HG02798 (cell line): ENCODE data around the gene DHRSX.
"Not testable (repeated sequence)": the region's sequence is repeated elsewhere in the genome, so short reads cannot be mapped to it uniquely, and the experiment has no call there.

Experiments
- ATAC-seq: cut with Tn5 transposase; IDR thresholded peaks from one replicate; pipeline ENCODE4 v1.9.1; 2021; ENCODE audit warnings: mild to moderate bottlenecking; ENCODE audit not compliant: unreplicated experiment, poor library complexity

The DHRSX gene

DNA sequence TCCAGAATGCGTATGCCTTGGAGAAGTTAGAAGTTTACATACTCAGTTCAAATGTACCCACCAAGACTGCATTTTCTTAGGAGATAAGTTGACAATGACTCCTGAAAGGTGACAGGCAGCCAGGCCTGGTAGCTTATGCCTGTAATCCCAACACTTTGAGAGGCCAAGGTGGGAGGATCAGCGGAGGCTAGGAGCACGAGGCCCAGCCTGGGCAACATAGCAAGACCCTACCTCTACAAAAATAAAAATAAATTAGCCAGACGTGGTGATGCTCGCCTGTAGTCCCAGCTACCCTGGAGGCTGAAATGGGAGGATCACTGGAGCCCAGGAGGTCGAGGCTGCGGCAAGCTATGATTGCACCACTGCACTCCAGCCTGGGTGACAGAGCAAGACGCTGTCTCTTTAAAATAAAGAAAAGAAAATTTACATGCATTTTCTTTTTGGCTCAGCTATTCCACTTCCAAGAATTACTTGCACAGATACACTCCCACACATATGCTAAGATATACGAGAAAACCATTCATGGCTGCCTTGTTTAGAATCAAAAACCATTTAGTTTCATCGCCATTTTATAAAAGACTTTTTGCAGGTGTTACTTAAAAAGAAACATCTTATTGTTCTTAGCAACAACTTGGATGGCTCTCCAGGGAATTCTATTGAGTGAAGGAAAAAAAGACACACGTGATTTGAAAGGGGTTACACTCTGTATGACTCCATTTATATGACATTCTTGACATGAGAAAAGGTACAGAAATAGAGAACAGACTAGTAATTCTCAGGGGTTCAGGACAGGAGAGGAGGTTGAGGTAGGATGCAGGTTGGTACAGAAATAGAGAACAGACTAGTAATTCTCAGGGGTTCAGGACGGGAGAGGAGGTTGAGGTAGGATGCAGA, 66.3 kb downstream of the DHRSX start:
- no peak for ATAC-seq

DNA sequence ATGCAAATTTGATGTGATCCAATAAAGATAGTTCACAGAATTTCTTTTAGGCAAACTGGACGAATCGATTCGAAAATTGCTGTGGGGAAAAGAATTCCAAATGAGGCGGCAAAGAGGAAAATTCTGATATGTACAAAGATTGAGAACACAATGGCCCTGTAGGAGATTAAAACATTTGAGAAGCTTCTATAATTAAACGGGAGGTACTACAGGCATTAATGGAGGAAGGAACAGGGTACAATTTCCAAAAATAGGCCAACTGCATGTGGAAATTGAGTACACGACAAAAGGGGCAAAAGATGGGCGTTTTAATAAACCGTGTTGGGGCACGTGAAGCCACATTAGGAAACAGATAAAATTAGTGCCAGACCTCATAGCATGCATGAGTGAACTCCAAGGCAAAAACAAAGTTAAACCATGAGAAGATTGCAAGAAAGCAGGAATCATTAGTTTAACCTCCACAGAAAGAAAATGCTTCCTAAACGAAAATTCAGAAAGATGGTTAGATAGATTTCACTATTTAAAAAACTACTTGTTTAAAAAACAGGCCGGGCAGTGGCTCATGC, 68.4 kb downstream of the DHRSX start:
- ATAC-seq, result no peak

DNA sequence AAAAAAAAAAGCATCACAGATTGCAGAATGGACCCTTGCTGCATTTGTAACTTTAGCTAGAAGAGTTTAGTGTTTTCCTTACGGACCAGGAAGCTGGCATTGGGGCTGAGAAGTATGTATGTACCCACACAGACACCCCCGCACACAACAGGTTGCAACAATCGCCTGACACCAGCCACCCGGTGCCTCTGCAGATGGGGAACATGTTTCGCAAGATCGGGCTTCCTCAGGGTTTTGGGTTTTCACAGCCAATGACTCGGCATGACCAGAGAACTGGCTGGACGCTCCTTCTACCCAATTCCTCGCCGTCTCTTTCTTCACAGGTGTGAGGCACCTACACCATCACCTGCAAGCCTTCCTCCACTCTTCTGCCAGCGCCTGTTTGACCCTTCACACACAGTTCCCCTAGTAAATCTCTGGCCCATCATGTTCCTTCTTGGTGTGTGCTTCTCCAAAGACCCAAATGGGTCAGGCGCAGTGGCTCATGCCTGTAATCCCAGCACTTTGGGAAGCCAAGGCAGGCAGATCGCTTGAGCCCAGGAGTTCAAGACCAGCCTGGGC, 70.4 kb downstream of the DHRSX start:
- no peak for ATAC-seq

DNA sequence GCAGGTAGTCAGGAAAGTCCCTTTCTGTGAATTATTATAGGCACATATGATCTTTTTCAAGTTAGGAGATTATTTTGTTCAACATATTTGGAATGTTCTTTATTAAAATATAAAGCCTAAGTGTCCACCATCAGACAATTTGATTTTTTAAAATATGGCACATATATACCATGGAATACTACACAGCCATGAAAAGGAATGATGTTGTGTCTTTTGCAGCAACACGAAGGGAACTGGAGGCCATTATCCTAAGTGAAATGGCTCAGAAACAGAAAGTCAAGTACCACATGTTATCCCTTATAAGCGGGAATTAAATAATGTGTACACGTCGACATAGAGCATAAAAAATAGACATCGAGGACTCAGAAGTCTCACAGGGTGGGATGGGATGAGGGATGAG, 73.0 kb downstream of the DHRSX start:
- ATAC-seq, result no peak

DNA sequence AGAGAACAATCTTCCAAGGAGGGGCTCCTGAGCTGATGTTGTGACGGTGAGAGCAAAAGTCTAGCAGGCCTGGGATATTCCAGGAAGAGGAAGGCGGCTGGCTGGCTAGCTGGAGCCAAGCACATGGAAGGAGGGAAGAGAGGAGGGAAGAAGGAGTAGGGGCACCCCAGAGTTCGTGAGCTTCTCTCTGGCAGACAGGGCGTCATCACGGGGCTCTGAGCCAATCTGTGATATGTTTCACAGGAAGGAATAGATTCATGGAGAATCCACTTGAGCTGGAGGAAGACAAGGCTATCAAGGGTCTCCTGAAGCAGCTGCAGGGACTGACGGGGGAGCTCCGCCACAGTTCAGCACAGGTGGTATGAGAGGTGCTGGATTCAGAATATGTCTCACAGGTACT, 73.6 kb downstream of the DHRSX start:
- no peak for ATAC-seq

DNA sequence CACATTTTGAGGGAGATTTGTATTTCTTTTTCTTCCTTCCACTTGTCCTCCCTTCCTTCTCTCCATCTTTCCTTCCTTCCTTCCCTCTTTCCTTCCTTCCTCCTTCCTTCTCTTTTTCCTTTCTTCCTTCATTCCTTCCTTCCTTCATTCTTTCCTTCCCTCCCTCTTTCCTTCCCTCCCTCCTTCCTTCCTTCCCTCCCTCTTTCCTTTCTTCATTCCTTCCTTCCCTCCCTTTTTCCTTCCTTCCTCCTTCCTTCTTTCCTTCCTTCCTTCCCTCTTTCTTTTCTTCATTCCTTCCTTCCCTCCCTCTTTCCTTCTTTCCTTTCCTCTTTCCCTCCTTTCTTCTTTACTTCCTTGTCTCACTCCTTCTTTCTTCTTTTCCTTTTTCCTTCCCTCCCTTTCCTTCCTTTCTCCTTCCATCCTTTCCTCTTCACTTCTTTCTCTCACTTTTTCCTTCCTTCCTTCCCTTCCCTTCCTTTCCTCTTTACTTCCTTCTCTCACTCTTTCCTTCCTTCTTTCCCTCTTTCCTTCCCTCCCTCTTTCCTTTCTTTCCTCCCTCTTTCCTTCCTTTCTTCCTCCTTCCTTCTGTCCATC, 74.4 kb downstream of the DHRSX start:
- ATAC-seq, result no peak

DNA sequence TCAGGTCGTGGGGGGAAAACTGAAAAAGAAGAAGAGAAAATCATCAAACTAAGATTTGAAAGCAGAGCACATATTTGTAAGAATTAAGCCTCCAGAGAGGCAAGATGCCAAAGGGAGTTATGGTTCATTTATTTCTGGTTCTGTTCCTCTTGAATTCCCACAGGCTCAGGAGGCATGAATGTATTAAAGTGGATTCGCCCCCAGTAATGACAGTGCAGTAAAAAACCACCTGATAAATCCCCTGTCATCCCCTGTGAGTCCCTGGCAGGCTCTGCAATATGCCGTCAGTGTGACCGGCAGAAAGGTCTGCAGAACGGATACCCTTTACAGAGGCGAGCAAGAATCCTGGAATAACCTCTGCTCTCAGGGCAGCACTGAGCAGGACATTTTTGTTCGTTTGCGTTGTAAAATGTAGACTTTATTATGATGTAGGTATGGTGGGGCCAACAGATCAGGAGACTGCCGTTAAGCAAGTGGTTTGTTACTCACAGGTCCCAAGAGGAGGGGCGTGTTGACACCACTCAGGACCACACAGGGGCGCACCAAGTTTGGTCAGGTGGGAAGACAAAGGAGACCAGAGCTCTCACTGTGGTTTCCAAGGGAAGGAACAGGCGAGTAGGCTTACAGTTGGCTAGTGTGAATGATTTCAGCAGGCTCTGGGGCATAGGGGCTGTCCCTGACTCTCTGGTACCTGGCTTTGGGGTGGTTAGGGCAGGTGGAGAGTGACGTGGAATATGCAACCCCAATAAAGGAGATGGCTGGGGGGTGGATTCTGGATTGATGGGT, 75.3 kb downstream of the DHRSX start:
- no peak for ATAC-seq

DNA sequence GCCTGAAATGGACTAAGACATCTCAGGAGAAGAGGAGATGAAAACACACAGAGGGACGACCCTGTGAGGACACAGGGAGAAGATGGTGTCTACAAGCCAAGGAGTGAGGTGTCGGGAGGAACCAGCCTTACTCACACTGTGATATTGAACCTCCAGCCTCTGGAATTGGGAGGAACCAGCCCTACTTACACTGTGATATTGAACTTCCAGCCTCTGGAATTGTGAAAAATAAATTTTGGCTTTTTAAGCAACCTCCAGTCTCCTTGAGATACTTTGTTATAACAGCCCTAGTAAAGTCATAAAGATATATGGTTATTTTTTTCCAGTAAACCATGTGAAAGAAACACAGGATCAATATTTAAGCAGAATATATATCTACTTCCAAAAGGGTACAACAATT, 76.5 kb downstream of the DHRSX start:
- ATAC-seq, result no peak

DNA sequence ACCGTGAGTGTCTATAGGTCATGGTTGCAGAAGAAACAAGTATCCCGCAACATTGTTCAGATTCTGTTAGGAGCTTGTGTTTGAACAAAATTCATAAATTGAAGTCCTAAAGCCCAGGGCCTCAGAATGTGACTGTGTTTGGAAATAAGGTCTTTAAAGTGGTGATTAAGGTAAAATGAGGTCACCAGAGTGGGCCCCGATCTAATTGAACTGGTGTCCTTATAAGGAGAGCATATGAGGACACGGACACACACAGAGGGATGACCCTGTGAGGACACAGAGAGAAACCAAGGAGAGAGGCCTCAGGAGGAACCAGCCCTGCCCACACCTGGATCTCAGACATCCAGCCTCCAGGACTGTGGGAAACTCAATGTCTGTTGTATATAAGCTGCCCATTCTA, 76.9 kb downstream of the DHRSX start:
- no peak for ATAC-seq

DNA sequence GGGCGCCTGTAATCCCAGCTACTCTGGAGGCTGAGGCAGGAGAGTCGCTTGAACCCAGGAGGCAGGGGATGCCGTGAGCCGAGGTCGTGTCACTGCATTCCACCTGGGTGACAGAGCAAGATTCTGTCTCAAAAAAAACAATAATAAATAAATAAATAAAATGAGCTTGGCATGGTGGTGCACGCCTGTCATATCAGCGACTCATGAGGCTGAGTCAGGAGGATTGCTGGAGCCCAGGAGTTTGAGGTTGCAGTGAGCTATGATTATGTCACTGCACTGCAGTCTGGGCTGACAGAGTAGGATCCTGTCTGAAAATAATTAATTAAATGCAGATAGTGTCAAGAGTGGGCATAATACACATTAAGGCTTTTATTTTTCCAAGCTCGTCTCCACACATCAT, 77.5 kb downstream of the DHRSX start:
- ATAC-seq, result no peak

DNA sequence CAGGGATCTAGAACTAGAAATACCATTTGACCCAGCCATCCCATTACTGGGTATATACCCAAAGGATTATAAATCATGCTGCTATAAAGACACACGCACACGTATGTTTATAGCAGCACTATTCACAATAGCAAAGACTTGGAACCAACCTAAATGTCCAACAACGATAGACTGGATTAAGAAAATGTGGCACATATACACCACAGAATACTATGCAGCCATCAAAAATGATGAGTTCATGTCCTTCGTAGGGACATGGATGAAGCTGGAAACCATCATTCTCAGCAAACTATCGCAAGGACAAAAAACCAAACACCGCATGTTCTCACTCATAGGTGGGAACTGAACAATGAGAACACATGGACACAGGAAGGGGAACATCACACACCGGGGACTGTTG, 81.4 kb downstream of the DHRSX start:
- ATAC-seq, result not testable (repeated sequence)

DNA sequence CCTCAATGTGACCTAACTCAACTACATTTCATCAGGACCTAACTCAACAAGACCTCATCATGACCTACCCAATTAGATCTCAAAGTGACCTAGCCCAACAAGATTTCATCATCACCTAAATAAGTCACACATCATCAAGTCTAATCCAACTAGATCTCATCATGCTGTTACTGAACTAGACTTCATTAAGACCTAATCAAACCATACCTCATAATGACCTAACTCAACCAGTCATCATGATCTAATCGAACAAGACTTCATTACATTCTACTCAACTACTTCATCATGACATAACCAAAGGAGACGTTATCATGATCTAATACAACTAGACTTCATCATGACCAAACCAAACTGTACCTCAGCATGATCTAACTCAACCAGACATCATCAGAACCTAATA, 82.8 kb downstream of the DHRSX start:
- ATAC-seq, result no peak

DNA sequence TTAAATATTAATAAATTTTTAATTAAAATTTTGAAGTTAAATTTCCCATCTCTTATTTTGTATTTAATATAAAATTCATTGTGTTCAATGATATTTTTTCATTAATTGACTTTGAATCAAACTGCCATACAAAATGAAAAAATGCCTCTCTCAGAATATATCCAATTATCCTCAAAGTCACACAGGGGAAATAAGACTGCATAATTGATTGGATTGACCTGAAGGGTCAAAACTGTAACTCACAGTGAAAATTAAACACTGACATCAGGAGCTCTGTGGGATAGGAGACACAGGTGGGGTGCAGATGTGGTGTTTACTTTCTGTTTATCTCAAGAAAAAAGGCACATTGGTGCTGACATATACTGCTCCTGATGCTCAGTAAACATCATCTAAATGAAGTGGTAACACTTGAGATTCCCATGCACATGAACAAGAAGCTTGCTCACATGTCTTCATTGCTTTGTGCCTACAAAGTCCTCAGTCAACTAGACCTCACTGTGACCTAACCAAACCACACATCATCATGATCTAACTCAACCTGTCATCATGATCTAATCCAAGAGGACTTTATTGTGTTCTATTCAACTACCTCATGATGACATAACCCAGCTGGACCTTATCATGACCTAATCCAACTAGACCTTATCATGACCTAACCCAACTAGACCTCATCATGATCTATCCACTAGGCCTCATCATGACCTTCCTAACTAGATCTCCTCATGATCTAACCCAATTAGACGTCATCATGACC, 83.7 kb downstream of the DHRSX start:
- ATAC-seq, result no peak

DNA sequence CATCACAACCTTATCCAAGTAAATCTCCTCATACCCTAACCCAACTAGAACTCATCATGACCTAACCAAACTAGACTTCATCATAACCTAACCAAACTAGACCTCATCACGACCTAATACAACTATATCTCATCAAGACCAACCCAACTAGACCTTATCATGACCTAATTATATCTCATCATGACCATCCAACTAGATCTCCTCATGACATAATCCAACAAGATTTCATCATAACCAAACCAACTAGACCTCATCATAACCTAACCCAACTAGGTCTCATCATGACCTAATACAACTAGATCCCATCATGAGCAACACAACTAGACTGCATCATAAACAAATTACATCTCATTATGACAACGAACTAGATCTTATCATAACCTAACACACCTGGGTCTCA, 86.4 kb downstream of the DHRSX start:
- no peak for ATAC-seq

DNA sequence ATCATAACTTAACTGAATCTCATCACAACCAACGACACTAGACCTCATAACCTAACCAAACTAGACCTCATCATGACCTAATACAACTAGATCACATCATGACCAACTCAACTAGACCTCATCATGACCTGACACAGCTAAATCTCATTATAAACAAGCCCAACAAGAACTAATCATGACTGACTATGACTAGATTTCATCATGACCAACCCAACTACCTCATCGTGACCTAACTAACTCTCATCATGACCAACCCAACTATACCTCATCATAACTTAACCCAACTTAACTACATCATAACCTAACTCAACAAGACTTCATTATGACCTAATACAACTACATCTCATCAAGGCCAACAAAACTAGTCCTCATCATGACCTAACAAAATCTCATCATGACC, 86.8 kb downstream of the DHRSX start:
- ATAC-seq, result no peak

DNA sequence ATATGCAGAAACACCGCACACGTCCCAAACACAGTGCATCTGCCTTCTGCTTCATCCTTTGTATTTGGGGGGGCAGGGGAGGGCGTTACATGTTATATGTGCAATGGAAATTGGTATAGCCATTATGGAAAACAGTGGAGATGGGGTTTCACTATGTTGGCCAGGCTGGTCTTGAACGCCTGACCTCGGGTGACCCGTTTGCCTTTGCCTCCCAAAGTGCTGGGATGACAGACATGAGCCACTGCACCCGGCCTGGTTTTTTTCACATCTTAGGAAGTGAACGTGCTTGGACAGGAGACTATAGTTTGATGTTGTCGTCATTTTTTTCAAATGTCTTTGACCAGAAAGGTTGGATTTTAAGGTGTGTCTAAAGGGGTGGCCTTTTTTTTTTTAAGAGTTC, 88.6 kb downstream of the DHRSX start:
- no peak for ATAC-seq

DNA sequence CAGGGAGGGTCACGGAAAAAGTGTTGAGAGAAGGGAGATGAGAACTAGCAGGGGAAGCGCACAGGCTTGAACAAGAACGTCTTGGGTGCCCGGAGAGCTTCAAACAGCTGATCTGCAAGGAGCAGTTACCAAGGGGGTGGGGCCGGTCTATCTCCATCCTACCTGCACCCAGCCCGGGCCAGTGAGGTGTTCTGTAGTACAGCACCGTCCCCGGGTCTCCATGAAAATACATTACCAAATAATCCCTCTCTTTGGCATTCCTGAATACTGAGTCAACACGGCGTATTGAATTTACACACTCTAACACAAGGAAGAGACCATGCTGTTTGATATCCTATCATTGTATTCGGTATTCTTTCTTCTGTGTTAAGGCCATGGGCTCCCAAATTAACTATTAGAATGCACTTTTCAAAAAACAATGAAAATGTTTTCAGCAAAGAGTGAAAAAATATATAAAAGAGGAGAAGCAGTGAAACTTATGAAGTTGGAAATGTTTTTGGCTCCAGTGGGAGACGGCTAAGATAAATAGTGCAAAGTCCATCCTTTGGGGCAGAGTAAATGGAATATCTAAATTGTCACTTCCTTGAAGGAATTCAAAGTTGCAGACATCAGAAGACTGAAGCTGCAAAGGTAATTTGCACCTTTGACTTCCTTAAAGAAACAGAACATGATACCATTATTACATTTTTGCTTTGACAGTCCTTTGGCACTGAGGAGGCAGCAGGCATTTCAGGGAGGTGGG, 90.3 kb downstream of the DHRSX start:
- ATAC-seq, result no peak

DNA sequence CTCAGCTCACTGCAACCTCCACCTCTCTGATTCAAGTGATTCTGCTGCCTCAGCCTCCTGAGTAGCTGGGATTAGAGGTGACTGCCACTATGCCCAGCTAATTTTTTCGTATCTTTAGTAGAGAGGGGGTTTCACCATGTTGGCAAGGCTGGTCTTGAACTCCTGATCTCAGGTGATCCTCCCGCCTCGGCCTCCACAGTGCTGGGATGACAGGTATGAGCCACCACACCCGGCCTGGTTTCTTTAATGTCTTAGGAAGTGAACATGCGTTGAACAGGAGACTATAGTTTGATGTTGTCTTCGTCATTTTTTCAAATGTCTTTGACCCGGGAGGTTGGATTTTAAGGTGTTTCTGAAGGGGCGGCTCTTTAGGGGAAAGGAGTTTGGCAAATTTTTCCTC, 91.0 kb downstream of the DHRSX start:
- no peak for ATAC-seq

DNA sequence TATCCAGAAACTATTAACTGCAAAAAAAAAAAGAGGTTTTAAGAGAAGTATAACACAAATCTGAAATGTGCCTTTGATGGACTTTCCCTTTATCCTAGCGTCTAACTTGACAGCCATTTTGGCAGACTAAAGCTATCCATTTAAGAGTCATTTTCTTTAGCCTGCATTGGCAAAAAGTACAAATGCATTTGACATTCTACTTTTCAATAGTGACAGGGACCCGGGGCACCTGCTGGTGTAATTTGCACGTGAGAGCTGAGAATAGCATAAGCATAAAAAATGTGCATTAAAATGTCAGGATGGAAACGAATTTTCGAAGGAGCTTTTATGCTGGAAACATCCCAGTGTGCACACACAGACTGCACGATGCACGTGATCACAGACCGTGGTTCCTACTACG, 91.9 kb downstream of the DHRSX start:
- ATAC-seq, result no peak
